GM19452 (cell line): ENCODE measurements around the gene FURIN.
"Not testable (repeated sequence)": the region's sequence is repeated elsewhere in the genome, so short reads cannot be mapped to it uniquely, and the experiment has no call there.

Source experiments
- ATAC-seq: cut with Tn5 transposase; IDR thresholded peaks from one replicate; pipeline ENCODE4 v1.9.1; 2021; ENCODE audit not compliant: unreplicated experiment

FURIN gene

DNA sequence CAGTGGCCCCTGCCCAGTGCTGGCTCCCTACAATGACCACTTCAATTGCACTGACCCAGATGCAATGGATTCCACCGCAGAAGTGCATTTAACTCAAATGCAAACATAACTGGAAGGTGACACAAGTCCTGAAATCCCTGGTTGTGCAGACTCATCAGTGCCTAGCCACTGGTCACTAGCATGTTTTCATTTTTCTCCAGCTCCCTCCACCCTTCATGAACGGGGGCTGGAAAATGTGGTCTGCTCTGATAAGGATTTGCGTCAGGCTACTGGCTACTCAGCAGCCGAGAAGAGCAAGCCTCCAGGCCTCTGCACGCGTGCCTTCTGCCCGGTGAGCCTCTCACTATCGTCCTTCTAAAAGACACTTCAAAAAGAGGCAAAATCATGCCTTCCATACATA, 27.4 kb upstream of the FURIN start:
- no peak for ATAC-seq

GRCh38 chr15:90844696-90845095, 23.7 kb upstream of the FURIN start:
- ATAC-seq: no peak

- peak; percentile 82 for ATAC-seq
These were observed 23.0 kb upstream of the FURIN start for GRCh38 chr15:90845201-90845949.

- ATAC-seq: not testable (repeated sequence)
These were observed 19.0 kb upstream of the FURIN start for GRCh38 chr15:90849424-90849823.

GRCh38 chr15:90851114-90851513, 17.3 kb upstream of the FURIN start:
- no peak for ATAC-seq

DNA sequence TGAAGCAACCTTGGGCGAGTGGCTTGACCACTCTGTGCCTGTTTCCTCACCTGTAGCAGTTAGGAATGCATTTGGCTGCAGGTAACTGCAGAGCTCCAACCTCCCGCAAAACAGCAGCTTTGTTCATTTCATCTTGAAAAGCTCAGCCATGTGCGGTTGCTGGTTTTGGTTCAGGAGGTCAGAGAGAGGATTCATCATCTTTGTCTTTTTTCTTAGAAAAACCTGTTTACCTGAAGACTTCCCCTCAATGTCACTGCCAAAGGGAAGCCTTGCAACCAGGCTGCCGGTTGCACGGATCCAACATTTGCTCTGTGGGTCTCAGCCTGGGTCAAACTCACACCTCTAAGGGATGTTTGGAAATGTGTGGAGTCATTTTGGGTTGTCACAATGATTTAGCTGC, 16.4 kb upstream of the FURIN start:
- ATAC-seq: no peak

- ATAC-seq: no peak
These were observed 13.2 kb upstream of the FURIN start for GRCh38 chr15:90855139-90855538.

DNA sequence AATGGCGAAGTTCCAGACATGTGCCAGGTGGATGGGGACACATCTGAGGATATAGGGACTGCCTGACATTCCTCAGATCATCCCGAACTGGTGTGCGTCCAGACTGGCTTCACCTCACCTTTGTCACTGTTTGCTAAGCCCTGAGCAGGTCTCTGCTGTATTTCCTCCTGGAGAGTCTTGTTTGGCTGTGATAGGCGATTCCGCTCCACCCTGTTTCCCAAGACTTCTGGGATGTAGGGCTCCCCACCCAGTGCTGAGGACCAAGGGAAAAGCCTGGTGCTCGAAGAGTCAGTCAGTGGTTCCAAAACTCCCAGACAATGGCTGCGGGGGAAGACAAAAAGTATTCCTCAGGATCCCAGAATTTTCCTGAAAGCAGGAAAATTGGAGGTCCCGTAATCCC, 11.1 kb upstream of the FURIN start:
- no peak for ATAC-seq

GRCh38 chr15:90857883-90858443, 10.4 kb upstream of the FURIN start:
- ATAC-seq: no peak

DNA sequence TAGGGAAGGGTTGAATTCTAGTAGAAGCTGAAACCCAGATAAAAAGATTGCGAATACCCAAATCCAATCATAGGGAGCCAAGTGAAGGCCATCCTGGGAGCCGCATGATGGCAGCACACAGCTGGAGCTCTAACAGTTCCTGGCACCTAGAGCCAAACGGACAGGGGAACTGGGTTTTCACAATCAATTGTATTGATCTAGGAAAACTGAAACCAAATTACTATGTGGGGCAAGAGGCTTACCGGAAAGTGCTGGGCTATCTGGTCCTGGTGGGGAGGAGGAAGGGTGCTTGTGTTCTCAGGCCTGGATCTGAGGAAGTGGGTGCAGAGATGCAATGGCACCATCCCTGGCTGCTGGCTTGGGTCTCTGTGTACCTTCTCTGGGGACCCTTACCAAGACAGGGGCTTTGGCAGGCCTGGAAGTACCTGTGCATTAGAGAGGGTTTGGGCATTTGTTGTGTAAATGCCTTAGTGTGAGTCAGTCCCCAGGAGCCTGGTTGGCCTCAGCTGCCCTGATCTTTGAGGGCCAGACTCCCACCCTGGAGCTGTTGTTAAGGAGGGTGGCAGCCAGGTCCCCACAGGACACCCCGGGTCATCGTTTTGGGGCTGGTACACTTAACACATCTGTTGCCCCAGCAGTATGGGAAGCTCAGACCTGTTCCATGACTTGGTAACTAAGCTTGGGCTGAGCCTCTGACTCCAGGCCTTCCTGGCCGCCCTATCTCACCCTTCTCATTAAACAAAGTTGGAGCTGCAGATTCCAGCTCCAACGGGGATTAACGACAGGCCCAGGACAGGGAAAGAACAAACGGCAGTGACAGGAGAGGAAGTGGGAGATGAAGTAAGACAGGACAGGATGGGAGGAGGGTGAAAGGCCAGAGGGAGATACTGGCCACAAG, 8.9 kb upstream of the FURIN start:
- no peak for ATAC-seq

GRCh38 chr15:90860450-90860849, 7.9 kb upstream of the FURIN start:
- no peak for ATAC-seq

- no peak for ATAC-seq
These were observed 7.3 kb upstream of the FURIN start for GRCh38 chr15:90860942-90861675.

- no peak for ATAC-seq
These were observed 5.9 kb upstream of the FURIN start for GRCh38 chr15:90862487-90862886.

GRCh38 chr15:90862964-90863778, 5.2 kb upstream of the FURIN start:
- no peak for ATAC-seq

DNA sequence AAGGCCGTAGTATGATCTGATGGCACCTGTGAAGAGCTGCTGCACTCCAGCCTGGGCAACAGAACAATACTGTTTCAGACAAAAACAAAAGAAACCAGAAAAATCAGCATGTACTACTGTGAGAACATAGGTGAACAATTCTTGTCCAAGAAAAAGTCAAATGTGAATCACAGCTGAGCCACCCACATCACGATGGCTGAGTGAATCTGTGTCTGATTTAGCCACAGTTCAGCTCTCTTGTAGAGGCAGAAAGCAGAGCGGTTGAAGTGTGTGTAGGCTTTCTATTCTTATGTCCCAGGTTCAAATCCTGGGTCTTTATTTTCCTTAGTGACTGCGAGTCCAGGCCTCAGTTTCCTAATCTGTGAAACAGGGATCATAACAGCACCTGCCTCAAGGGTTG, 4.4 kb upstream of the FURIN start:
- ATAC-seq: no peak

- no peak for ATAC-seq
These were observed 3.9 kb upstream of the FURIN start for GRCh38 chr15:90864507-90864906.

DNA sequence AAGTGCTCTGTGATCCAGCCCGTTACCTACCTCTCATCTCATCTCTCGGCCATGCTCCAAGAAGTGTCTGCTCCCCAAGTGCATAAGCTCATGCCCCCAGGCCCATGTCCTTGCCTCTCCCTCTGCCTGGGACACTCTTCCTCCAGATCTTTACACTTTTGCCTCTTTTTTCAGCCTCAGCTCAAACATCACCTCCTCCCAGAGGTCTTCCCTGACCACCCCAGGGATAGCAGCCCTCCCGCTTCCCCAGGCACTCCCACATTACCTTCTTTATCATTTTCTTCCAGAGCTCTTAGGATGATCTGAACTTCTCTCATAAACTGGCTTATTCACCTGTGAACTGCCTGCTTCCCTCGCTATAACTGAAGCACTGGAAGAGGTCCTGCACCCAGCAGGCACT, 2.7 kb upstream of the FURIN start:
- no peak for ATAC-seq

GRCh38 chr15:90866161-90866715, 2.1 kb upstream of the FURIN start:
- no peak for ATAC-seq

GRCh38 chr15:90866800-90867199, 1.6 kb upstream of the FURIN start:
- ATAC-seq: no peak

DNA sequence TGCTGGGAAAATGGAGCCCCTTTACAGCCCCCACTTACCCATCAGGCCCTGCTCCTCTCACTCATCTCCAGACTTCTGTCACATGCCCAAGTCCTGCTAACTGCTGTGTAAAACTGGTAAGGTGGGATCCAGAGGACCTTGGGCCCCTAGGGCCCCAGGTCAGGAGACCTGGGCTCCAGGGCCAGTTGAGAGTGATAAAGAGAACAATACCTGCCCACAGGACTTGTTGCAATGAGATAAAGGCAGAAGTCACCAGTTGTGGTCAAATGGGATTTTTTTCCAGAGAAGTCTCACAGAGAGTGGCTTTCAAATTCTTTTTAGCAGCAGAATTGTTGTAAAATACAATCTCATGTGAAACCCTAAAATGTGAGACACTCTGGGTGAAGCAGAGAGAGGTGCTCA, 753 bp downstream of the FURIN start:
- no peak for ATAC-seq
